NCI-H2196 (cell line): ENCODE measurements around the gene KRT8.
A peak's percentile ranks its signal among the peaks of the same experiment; 100 is the strongest.
"Not testable (repeated sequence)": the region's sequence is repeated elsewhere in the genome, so short reads cannot be mapped to it uniquely, and the experiment has no call there.

ENCODE experiments used
- DNase-seq: peaks from one replicate; lab custom pipeline; 2025; ENCODE audit not compliant: unreplicated experiment; lab: John Stamatoyannopoulos, UW

KRT8 gene

GRCh38 chr12:52876372-52876771, 28.5 kb downstream of the KRT8 start:
- peak; percentile 20 for DNase-seq

GRCh38 chr12:52874573-52875435, 30.1 kb downstream of the KRT8 start:
- no peak for DNase-seq

DNA sequence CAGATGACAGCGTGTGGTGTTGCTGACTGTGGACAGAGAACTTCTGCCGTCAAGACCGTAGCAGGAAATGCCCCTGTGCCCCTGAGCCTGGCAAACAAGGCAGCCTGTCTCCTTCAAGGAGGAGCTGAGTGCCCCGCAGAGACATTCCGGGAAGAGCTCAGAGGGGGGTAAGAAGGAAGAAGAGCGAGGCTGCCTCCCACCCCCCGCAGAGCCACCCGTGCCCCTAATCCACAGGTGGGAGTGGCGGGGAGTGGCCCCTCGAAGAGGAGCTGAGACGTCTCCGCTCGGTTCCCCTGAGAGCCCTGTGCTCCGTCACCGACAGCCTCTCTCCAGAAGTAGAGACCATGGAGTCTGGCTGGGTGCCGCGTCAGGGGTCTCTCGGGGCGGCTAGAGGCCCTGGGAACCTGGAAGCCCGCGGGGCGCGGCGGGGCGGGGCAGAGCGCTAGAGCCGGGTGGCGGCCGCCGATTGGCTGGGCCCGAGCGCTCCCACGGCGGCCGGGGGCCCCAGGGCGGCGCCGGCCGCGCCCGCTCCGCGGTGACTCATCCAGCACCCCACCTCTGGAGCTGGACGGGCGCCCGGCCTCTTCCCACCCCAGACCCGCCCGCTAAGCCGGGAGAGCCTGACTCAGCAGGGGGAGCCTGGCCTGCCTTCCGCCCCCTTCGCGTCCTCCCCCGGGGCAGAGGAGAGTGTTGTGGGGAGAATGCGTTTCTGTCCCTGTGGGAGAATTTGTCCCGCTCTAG, 30.9 kb downstream of the KRT8 start:
- DNase-seq: no peak

DNA sequence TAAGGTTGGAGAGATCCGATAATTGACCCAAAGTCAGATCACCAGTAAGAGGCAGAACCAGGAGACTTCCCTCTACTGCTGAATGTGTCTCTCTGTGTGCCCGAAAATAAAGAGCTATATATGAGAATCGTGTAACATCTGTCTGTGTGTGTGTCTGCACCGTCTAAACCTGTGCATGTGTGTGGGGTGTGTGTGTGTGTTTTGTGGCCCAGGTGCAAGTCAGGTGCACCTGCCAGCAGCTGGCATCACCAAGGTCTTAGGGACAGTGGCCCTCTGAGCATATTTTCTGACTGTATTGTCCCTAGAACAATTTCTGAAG, 31.4 kb downstream of the KRT8 start:
- DNase-seq: no peak

GRCh38 chr12:52872644-52873389, 32.1 kb downstream of the KRT8 start:
- DNase-seq: no peak

GRCh38 chr12:52871291-52872039, 33.4 kb downstream of the KRT8 start:
- DNase-seq: no peak

DNA sequence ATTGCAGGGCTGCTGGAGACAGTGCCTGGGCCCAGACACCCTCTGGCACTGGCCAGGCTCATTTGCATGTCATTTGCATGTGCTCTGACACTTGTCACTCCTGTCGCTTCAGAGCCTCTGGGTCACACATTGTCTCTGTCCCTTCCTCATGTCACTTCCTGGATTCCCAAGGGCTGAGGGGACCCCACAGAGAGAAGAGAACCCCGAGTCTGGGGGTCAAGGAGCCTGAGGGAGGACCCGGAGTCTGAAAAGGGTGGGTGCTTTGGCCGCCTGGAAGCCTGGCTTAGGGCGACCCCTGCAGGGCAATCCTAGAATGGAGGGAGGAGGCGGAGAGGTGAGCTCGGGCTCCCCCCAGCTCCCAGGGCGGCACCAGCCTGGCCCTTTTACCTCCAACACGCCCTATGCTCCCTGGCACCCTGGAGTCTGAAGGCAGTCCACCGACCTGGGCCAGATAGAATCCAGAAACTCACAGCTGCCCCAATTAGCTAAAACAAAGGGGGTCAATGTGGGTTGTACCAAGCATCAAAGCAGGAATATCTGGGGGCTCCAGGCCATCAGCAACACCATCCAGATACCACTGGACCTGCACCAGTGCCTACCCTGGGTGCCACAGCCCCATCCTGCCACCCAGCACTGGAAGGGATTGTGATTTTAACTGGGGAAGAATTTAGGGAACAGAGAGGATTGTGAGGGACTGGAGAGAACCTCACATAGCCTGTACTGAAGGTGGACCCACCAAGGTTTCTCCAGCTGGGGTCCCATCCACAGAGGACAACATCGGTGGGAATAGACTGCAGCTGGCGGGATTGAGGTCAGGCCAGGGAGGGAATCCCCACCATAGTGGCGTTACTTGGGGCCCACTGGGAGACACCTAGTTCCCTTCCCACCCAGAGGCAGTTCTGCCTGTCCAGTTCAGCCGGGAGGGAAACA, 34.2 kb downstream of the KRT8 start:
- DNase-seq: peak; percentile 38

GRCh38 chr12:52867642-52868041, 37.2 kb downstream of the KRT8 start:
- no peak for DNase-seq

- no peak for DNase-seq
Observed at GRCh38 chr12:52867152-52867551, 37.7 kb downstream of the KRT8 start.

GRCh38 chr12:52865090-52865944, 39.6 kb downstream of the KRT8 start:
- peak; percentile 76 for DNase-seq

GRCh38 chr12:52862023-52862422, 42.9 kb downstream of the KRT8 start:
- DNase-seq: peak; percentile 20

GRCh38 chr12:52861511-52861910, 43.4 kb downstream of the KRT8 start:
- no peak for DNase-seq

DNA sequence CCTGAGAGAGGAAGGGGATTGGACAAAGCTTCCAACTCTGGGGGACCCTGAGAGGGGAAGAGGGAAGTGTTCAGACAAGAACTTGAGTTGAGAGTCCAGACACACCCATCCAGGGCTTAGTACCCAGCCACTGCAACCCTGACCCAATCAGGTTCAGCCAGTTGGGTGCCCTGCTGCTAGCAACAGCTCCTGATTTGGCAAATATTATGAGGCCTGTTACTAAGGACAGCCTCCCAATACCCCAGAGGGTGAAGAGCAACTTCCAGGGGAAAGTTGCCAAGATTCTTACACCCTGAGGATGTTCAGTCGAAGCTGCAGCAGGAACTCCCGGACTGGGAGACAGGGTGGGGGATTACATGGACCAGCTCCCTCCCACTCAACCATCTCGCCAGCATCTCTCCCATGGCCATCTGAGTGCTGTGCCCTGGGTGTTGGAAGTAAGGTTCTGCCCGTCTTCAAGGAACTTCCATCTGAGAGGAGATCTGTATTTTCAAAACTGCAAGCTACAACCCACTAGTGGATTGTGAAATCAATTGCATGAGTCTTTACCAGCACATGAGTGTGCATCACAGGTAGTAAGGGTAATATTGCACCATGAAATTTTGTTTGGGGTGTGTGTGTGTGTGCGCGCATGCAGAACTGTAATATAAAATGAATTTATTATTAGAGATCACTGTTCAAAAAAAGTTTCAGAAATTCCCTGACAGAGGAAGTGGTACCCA, 44.6 kb downstream of the KRT8 start:
- DNase-seq: peak; percentile 39

GRCh38 chr12:52857500-52857899, 47.4 kb downstream of the KRT8 start:
- DNase-seq: no peak

- DNase-seq: no peak
Observed at GRCh38 chr12:52856787-52857186, 48.1 kb downstream of the KRT8 start.

GRCh38 chr12:52856077-52856476, 48.8 kb downstream of the KRT8 start:
- not testable (repeated sequence) for DNase-seq

- no peak for DNase-seq
Observed at GRCh38 chr12:52851787-52852186, 53.1 kb downstream of the KRT8 start.

DNA sequence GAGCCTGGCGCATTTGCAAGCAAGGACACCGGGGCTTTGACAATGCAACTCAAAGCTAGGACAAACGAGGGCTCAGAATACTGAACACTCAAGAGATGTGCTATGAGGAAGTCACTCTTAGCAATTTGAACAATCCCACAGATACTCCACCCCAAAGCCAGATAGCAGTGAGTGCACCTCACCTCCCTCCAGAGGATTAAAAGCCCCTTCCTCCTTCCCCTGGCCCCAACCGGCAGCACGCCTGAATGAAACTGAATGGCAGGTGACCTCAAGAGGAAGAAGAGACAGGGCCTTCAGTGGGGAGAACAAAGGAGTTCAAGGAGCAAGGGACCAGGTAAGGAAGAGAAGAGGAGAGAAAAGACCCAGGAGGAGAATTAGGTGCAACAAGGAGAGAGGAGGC, 54.2 kb downstream of the KRT8 start:
- no peak for DNase-seq
